ENCODE data around the gene CDO1.
A peak's percentile ranks its signal among the peaks of the same experiment; 100 is the strongest.

The CDO1 gene

DNA sequence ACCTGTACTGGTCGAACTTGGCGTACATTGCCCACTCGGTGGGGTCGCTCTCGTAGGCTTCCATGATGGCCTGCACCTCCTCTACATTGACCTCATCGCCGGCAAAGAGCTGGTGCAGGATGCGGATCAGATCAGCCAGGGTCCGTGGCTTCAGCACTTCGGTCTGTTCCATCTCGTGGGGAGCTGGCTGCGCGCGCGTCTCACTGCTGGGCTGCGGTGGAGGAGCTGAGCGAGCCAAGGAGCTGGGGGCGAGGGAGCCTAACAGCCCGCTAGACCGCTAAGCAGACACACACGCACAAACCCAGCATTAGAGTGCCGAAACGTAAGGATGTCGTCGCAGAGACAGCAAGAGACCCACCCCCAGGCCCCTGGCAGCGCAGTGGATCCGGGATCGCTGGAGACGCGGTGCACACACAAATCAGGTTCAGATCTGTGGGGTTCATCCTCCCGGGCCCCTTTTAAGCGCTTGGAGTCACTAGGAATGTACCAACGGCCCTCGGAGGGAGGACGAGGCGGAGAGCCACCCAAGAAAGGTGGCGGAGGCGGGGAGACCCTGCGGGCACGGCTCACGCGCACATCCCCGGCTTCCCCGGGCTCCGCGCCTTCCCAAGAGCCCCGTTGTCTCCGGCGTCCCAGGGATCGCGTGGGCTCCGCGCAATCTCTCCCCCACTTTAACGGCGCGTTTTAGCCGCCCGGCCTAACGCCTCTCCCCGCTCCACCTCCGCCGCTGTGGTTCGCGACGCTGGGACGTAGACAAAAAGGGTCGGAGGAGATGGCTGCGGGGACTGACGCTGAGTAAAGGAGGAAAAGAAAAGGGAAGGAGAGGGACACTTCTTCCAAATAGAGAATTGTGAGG is at the start of gene CDO1:
Gene CDO1, minus strand, starts transcription at position 434 of the 856 bp plus-strand sequence. Its CDS starts 262 bp downstream, at position 172.
- no peaks in the 10 kb centered on the region for H3K9me3 Mint-ChIP-seq
- H3K4me3 Mint-ChIP-seq = peak within 1 kb of the TSS; percentile 79 to 86
- H3K27ac Mint-ChIP-seq = peak within 1 kb of the TSS in 1 of 2 donors; percentile 68
- DNase-seq = peak; percentile 46 to 50
- H3K27me3 Mint-ChIP-seq = peaks cover 98% of the 10 kb centered on the region
- peak; percentile 69 for ATAC-seq
- H3K4me1 Mint-ChIP-seq = peaks cover 34% of the 10 kb centered on the region

DNA sequence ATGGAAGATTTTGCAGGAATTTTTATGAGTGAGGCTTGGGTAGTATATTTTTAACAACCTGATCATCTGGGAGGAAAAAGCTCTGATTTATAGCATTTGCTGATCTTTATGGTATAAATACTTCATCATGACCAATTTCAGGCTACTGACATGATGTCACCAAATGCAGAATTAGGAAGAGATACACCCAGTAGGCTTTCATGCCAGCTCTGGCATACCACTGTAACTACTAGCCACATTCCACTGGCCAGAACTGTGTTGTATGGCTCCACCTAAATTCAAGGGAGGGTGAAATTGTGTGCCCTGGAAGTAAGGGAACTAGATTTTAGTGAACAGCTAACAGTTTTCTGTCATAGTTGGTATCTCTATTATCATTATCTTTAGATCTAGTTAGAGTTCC is 42.9 kb upstream of the CDO1 start:
- H3K4me1 Mint-ChIP-seq = peaks cover 25% of the 10 kb centered on the region
- peak overlapping the region in 1 of 2 donors; percentile 42 for H3K27ac Mint-ChIP-seq
- DNase-seq (no peak), ATAC-seq (no peak)
- H3K27me3 Mint-ChIP-seq = no peaks in the 10 kb centered on the region
- H3K9me3 Mint-ChIP-seq = peaks cover 4 to 7% of the 10 kb centered on the region in 2 donors
- no peak overlapping the region for H3K4me3 Mint-ChIP-seq

DNA sequence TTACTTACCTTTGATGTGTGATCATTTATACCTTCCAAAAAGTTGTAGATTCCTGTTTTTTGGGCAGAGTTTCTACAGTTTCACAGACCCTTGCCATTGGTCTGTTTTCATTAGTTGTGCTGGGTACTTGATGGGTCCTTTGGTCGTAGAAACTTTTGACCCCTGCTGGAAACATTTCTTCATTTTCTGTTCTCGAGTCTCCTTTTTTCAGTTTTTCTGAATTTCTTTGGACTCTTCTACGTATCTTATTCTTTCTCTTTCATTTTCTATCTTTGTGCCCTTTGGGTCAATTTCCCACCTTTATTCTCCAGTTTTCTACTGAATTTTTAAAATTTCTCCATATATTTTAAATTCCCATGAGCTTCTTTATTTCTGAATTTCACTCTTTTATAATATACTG is 41.9 kb upstream of the CDO1 start:
- ATAC-seq (no peak), DNase-seq (no peak)
- Mint-ChIP-seq H3K27me3 (no peaks in the 10 kb centered on the region), H3K4me1 (peaks cover 31% of the 10 kb centered on the region), H3K9me3 (peaks cover 12 to 14% of the 10 kb centered on the region in 2 donors), H3K4me3 (peak overlapping the region; percentile 29 to 36), H3K27ac (no peak overlapping the region)

DNA sequence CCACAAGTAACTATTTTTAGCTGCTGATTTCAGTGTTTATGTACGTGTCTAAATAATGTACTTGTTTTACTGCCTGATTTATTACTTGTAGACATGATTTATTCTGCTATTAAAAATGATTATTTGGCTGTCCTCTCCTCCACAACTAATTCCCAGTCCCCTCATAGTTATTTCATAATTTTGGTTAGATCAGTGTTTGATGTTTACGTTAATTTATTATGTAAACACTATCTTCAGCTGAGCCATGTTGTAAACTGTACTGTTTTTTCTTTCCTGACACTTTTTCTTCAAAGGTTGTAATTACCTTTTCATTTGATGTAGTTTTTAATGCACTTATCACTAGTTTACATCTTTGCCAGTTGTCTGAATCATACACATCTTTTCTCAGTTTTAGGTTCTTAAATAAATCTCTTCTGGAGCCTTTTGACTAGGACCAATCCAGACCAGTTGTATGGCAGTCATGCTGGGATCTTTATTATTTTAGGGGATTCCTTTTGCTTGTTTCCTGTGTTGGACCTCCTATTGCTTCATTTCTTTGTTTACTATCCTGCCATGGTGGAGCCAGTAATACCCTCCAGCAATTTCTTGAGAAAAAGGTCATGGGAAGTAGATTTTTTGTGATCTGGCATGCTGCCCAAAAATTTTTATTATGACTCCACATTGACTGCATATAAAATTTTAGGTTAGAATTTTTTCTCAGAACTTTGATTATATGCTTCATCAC is 41.3 kb upstream of the CDO1 start:
- H3K4me1 Mint-ChIP-seq = peaks cover 31% of the 10 kb centered on the region
- DNase-seq = no peak
- H3K9me3 Mint-ChIP-seq = peaks cover 15 to 18% of the 10 kb centered on the region in 2 donors
- no peak overlapping the region for H3K4me3 Mint-ChIP-seq
- H3K27ac Mint-ChIP-seq = no peak overlapping the region
- H3K27me3 Mint-ChIP-seq = no peaks in the 10 kb centered on the region
- ATAC-seq = no peak

DNA sequence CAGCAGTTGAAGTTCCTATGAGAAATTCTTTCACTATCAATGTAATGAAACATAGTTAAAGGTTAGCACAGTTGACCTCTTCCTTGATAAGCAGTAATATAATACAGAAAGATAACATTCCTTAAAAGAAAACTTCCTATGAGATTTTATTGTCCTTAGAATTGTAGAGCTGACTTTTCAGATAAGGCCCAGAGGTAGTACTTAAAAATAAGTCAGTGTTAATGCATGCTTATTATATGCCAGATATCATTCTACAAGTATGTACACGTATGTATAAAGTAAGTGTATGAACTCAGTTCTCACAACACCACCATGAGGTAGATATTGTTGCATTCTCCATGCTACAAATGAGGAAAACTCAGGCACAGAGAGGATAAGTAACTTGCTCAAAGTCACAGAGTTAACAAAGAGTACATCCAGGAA is 40.6 kb upstream of the CDO1 start:
- H3K27me3 Mint-ChIP-seq = no peaks in the 10 kb centered on the region
- ATAC-seq (no peak), DNase-seq (no peak)
- peak overlapping the region in 1 of 2 donors; percentile 69 for H3K27ac Mint-ChIP-seq
- peaks cover 31% of the 10 kb centered on the region for H3K4me1 Mint-ChIP-seq
- no peak overlapping the region for H3K4me3 Mint-ChIP-seq
- peaks cover 15 to 18% of the 10 kb centered on the region in 2 donors for H3K9me3 Mint-ChIP-seq

DNA sequence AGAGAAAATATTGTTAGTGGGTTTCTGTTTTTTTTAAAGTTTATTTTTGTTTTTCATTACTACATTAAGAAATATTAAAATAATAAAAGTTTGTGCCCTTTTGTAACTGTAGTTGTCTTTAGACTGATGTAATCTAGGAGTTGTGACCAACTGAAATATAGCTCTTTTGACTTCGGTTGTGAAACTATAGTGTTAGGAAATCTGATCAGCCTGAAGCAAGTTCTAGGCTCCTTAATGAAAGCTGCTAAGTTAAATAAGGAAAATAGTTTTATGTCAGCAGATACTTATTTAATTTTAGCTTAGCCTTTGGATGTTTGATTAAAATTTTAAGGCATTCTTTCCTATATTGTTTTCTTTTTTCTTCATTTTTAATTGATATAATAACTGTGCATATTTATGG is 39.5 kb upstream of the CDO1 start:
- Mint-ChIP-seq H3K27me3 (no peaks in the 10 kb centered on the region), H3K4me1 (peaks cover 32% of the 10 kb centered on the region), H3K9me3 (peaks cover 12 to 13% of the 10 kb centered on the region in 2 donors), H3K4me3 (no peak overlapping the region), H3K27ac (no peak overlapping the region)
- ATAC-seq (no peak), DNase-seq (no peak)

DNA sequence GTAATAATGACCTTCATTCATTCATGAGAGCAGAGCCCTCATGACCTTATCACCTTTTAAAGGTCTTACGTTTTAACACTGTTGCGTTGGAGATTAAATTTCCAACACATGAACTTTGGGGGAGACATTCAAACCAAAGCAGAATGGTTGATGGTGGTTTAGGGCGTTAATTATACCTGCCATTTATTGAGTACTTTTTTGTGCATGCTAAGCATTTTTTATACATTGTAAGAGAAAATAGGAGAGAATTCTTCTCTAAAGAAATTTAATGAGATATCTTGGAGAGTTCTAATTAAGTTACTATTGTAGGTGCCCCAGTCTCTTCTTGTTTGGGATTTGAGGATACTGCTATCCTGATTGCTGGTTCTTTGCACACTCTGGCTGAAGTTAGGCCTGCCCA is 37.7 kb upstream of the CDO1 start:
- H3K27me3 Mint-ChIP-seq = no peaks in the 10 kb centered on the region
- DNase-seq = no peak
- H3K4me1 Mint-ChIP-seq = peaks cover 43% of the 10 kb centered on the region
- H3K27ac Mint-ChIP-seq = no peak overlapping the region
- H3K9me3 Mint-ChIP-seq = peaks cover 11% of the 10 kb centered on the region in 2 donors
- H3K4me3 Mint-ChIP-seq = no peak overlapping the region
- no peak for ATAC-seq

DNA sequence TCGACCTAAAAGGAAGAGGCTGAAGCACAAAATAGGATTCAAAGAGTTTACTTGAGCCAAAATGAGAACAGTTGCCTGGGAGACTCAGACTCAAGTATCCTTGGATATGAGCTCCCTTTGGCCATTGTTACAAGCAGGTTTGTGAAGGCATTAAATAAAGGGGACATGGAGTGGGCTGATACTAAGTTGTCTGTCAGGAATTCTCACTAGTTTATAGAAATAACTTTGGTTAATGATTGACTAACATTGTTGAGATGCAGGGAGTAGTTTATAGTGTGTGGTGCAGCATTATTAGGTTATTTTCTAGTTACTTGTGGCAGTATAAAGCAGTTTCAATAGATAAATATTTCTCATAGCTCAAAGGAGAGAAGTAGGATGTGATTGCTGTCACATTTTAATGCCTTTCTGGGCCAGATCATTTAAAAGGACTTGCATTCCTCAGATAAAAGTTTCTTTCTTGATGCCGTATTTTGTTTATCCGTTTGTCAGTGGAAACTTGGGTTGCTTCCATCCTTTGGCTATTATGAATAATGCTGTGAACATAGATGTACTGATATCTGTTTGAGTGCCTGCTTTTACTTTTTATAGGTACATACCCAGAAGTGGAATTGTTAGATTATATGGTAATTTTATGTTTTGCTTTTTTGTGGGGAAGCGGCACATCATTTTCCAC is 34.4 kb upstream of the CDO1 start:
- H3K27me3 Mint-ChIP-seq = no peaks in the 10 kb centered on the region
- ATAC-seq (no peak), DNase-seq (no peak)
- H3K4me1 Mint-ChIP-seq = peaks cover 25% of the 10 kb centered on the region
- H3K4me3 Mint-ChIP-seq = no peak overlapping the region
- no peak overlapping the region for H3K27ac Mint-ChIP-seq
- H3K9me3 Mint-ChIP-seq = peaks cover 11% of the 10 kb centered on the region in 2 donors

DNA sequence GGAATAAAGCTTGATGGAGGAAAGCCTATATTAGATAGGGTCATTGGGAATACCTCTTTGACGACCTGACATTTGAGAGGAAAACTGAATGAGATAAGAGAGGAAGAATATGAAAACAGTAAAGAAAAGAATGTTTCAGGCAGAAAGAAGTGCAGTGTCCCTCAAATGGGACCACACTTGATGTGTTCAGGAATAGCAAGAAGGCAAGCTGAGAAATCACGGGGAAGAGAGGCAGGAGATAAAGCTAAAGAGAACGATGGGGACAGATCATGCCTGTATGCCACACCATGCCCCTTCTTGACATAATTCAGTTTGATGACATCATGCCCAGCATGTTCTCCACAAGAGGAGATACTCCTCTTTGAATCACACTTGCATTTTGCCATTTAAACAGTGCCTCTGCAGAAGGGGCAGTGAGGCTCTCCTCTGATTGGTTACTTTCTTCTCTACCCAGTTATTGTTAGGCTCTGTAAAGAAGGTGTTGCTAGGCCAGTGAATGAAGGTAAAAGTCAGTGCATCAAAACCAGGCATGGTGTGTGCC is 32.9 kb upstream of the CDO1 start:
- Mint-ChIP-seq H3K4me1 (peaks cover 32% of the 10 kb centered on the region), H3K27ac (no peak overlapping the region), H3K9me3 (peaks cover 11% of the 10 kb centered on the region in 2 donors), H3K4me3 (no peak overlapping the region), H3K27me3 (no peaks in the 10 kb centered on the region)
- ATAC-seq = no peak
- DNase-seq = no peak

DNA sequence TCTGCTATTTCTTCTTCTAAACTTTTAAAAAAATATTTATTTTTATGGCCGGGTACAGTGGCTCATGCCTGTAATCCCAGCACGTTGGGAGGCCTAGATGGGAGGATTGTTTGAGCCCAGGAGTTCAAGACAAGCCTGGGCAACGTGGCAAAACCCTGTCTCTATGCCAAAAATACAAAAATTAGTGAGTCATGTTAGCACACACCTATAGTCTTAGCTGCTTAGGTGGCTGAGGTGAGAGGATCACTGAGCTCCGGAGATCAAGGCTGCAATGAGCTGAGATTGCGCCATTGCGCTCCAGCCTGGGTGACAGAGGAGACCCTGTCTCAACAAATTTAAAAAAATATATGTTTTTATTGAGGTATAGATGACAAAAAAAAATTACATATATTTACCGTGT is 30.8 kb upstream of the CDO1 start:
- peaks cover 44% of the 10 kb centered on the region for H3K4me1 Mint-ChIP-seq
- H3K9me3 Mint-ChIP-seq = no peaks in the 10 kb centered on the region
- H3K4me3 Mint-ChIP-seq = no peak overlapping the region
- no peaks in the 10 kb centered on the region for H3K27me3 Mint-ChIP-seq
- DNase-seq (no peak), ATAC-seq (no peak)
- H3K27ac Mint-ChIP-seq = no peak overlapping the region

DNA sequence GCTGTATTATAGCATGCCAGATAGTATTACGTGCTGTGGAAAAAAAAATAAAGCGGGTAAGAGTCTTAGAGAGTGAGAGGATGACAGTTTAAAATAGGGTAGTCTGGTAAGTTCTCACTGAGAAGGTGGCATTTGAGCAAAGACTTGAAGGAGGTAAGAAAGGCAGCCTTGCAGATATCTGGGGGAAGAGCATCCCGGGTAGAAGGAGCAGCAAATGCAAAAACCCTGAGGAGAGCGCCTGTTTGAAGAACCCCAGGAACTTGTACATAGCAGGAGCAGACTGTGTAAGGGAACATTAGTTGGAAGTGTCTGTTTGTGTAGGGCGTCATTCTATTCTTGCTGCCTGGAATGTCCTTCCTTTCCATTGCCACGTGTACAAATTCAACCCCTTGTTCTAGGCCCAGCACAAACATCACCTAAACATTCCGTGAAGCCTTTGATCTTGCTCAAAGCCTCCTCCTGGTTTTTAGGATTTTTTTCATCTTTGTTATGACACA is 27.9 kb upstream of the CDO1 start:
- ATAC-seq (no peak), DNase-seq (no peak)
- no peak overlapping the region for H3K27ac Mint-ChIP-seq
- no peak overlapping the region for H3K4me3 Mint-ChIP-seq
- H3K9me3 Mint-ChIP-seq = no peaks in the 10 kb centered on the region
- no peaks in the 10 kb centered on the region for H3K27me3 Mint-ChIP-seq
- H3K4me1 Mint-ChIP-seq = peaks cover 45% of the 10 kb centered on the region

DNA sequence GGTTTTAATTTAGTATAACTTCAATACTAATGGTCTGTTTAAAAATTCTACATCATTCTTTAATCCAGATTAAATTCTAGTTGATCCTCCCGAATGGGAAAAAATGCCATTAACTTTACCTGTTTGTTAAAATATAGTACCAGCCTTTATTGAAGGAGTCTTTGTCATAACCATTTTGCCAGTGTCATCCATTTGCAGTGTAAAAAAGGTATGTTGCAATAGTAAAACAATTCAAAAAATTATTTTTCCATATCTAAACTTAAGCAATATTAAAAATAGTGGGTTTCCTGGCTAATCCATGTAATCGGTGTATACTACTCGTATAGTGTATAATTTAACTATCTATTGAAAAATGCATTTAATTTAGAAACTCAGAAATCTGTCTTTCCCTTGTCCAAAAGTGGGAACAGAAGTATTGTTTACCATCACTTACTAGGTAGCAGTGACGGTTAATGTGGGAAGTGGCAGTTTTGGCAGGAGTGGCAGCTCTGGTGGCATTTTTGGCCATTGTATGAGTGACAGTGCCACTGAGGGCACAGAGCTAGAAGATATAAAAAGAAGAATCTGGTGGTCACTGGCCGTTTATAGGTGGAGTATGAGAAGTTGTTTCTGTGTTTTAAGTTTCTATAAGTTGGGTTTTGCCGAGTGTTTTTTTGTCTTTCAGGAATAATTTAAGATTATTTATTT is 27.1 kb upstream of the CDO1 start:
- peak overlapping the region; percentile 95 to 96 for H3K4me3 Mint-ChIP-seq
- no peaks in the 10 kb centered on the region for H3K27me3 Mint-ChIP-seq
- no peaks in the 10 kb centered on the region for H3K9me3 Mint-ChIP-seq
- H3K4me1 Mint-ChIP-seq = peaks cover 48% of the 10 kb centered on the region
- DNase-seq (no peak), ATAC-seq (no peak)
- H3K27ac Mint-ChIP-seq = no peak overlapping the region

DNA sequence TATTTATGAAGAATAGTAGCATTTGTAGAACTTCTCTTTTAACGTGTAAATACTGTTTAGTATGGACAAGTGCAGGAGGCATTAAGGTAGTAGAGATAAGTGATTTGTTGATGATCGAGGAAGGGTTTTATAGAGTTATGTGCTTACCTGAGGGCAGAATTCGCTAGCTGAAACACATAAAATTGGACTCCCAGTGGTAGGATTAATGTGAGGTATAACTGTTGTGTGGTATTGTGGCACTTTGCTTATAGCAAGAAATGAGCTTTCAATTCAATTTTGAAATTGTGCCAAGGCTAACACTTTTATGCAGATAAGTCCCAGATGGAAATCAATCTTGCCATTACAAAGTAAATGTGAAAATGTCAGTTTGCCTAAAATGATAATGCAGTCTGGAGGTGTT is 26.5 kb upstream of the CDO1 start:
- H3K4me3 Mint-ChIP-seq = peak overlapping the region; percentile 95 to 96
- H3K27me3 Mint-ChIP-seq = no peaks in the 10 kb centered on the region
- DNase-seq (no peak), ATAC-seq (no peak)
- peaks cover 49% of the 10 kb centered on the region for H3K4me1 Mint-ChIP-seq
- H3K27ac Mint-ChIP-seq = peak overlapping the region in 1 of 2 donors; percentile 95
- H3K9me3 Mint-ChIP-seq = no peaks in the 10 kb centered on the region

DNA sequence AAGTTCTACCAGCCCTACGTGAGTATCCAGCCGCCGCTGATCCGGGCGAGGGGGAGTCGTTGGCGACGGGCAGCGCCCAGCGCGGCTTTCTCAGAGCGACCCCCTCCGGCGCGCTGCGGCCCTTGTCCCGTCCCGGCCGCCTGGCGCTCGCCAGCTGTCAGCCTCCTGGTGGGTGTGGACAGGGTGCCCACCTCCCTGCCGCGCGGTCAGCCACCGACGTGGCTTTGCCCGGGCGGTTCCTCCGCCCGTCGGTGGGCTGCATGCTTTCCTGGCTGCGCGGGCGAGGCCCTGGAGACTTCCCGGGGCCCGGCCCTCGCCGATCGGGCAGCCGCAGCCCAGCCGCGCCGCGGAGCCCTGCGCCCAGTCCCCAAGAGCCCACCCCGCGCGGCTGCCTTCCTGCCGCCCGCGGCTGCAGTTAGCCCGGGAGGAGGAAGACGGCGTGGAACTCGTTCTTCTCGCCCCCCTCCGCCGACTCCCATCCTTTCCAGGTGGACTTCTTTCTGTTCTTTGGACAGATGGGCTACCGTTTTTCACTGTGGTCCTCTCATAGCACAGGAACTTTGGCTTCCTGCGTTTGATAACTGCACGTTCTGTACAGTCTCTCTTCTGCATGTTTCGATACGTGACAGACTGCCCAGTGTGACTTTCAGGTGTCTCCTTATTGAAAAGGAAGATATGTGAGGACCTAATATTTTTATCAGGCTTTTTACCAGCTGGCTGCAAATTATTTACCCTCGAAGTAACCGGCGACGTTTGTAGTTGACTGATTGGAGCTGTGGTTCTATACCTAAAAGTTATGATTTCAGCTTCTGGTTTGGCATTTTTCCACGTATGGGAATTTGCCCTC is 25.9 kb upstream of the CDO1 start:
- peak overlapping the region; percentile 95 to 96 for H3K4me3 Mint-ChIP-seq
- ATAC-seq (peak; percentile 44), DNase-seq (no peak)
- H3K4me1 Mint-ChIP-seq = peaks cover 53% of the 10 kb centered on the region
- peak overlapping the region; percentile 94 to 95 for H3K27ac Mint-ChIP-seq
- no peaks in the 10 kb centered on the region for H3K27me3 Mint-ChIP-seq
- H3K9me3 Mint-ChIP-seq = no peaks in the 10 kb centered on the region
